ENCODE data around the gene EFTUD2. TPM values are rescaled to one million over a fixed set of nuclear protein-coding genes. Genes with fewer than 3 reads are reported as not detected.

EFTUD2 gene
- total and polyA plus RNA-seq, 9 of the 15 experiments (the other 6 are each of a cell fraction or from before 2014, with no cell fraction given), result 65.8 to 362 (median 218) TPM

DNA sequence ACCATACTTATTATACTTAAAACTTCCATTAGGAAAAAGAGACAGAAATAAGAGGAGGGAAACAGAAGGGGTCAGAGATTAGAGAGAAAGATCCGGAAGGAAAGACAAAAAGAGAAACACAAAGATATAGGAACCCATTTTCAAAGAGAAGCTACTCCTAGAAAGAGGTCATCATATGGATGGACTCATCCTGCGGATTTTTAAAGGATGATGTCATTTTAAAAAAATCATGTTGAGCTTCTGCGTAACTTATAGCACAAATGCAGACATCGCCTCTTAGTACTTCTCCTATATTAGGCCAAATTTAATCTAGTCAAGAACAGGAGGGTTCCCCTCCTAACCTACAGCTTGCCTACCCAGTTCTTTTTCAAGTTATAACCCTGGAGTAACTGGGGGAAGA lies 18.1 kb downstream of the EFTUD2 start:
- no TSS peak for BruUV-seq (replicated peaks)
- TF ChIP-seq, protein P1, sequence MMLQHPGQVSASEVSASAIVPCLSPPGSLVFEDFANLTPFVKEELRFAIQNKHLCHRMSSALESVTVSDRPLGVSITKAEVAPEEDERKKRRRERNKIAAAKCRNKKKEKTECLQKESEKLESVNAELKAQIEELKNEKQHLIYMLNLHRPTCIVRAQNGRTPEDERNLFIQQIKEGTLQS (IDR thresholded peaks at IDR 0.05), result peak; percentile 58
- TF ChIP-seq, protein P1 (CRISPR knock-in tag; conservative IDR thresholded peaks at IDR 0.05), result no peak
- TF ChIP-seq MIER1 (IDR thresholded peaks at IDR 0.05; ENCODE audit: low read depth) (no peak), TAF7 (tag; IDR thresholded peaks at IDR 0.05) (no peak), ZNF507 (tag; conservative IDR thresholded peaks at IDR 0.05) (no peak)
- in situ Hi-C loops (cut with MboI), result no loop called here
- H4K20me1 ChIP-seq (replicated peaks; ENCODE audit: control insufficient read depth, insufficient read depth, low read length), result no peaks in the 10 kb centered on the region
- ChIA-PET POLR2A (interaction anchor here (0.6 to 1.2 kb wide), 6 partner anchors 8 to 341 kb away, joined by 3 to 7 read pairs (median 3); partner anchors contain the start of genes EFTUD2 and FMNL1), CTCF (ENCODE audit: low intra/inter-chr PET ratio) (no interaction called here)
- no peak for FAIRE-seq
- peaks cover 97% of the 10 kb centered on the region for H3K36me3 ChIP-seq (ENCODE audit: control insufficient read depth, insufficient read depth, low read length)
- no peak overlapping the region for H2AFZ ChIP-seq (ENCODE audit: low read depth, low read length)
- no peak for ATAC-seq
- H3K9ac ChIP-seq (ENCODE audit: insufficient read depth in 1 of 2, low read depth in 2 of 2, low read length in 2 of 2), result no peak overlapping the region
- no peak overlapping the region for H3K4me2 ChIP-seq (ENCODE audit: insufficient read depth, low read length)
- H3K4me1 ChIP-seq (replicated peaks in 1 of 2; ENCODE audit: control insufficient read depth in 2 of 2, insufficient read depth in 2 of 2, low read length in 2 of 2), result no peaks in the 10 kb centered on the region
- H3K27me3 ChIP-seq (ENCODE audit: control insufficient read depth in 2 of 2, insufficient read depth in 2 of 2, low read length in 2 of 2), result no peaks in the 10 kb centered on the region
- H3K9me1 ChIP-seq (ENCODE audit: control insufficient read depth, insufficient read depth, low read length), result no peaks in the 10 kb centered on the region
- H3K9me3 ChIP-seq (replicated peaks; ENCODE audit: control insufficient read depth, insufficient read depth, low read depth, low read length), result no peaks in the 10 kb centered on the region
- no peak overlapping the region for H3K27ac ChIP-seq (ENCODE audit: extremely low read depth, low read depth, low read length)
- intact Hi-C loops (cut with micrococcal nuclease), result no loop called here
- no peaks in the 10 kb centered on the region for H3K79me2 ChIP-seq (ENCODE audit: control insufficient read depth, insufficient read depth, low read length)
- WGBS (ENCODE audit: insufficient coverage, low coverage, missing lambda C conversion rate), result 88% methylated on average over 4 of the region's 4 CpGs
- no peak overlapping the region for H3K4me3 ChIP-seq
- no peak for DNase-seq (ENCODE audit: extremely low read depth in 1 of 4, low spot score in 3 of 4)

DNA sequence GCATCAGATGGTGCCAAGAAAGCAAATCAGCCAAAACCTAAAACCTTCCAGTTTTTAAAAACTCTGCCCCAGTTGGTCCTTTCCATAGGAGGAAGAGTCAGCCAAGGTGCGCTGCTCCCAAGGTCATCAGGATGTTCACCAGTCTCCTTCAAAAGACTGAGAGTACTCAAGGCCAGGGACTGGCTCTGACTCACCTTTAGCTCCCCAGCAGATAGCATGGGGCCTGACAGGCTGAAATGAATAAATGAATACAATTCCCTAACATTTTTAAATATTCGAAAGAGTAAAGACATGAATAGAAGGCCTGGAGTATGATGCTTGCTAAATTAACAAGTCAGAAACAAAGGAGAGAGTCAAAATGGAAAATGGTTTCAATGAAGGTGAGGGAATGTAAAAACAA lies 19.2 kb downstream of the EFTUD2 start:
- H4K20me1 ChIP-seq (replicated peaks; ENCODE audit: control insufficient read depth, insufficient read depth, low read length), result no peaks in the 10 kb centered on the region
- H3K4me1 ChIP-seq (replicated peaks in 1 of 2; ENCODE audit: control insufficient read depth in 2 of 2, insufficient read depth in 2 of 2, low read length in 2 of 2), result no peaks in the 10 kb centered on the region
- 93% methylated on average over 2 of the region's 2 CpGs for WGBS (ENCODE audit: insufficient coverage, low coverage, missing lambda C conversion rate)
- no peak overlapping the region for H3K4me3 ChIP-seq
- no peak for FAIRE-seq
- no peaks in the 10 kb centered on the region for H3K79me2 ChIP-seq (ENCODE audit: control insufficient read depth, insufficient read depth, low read length)
- ChIA-PET POLR2A (no interaction called here), CTCF (ENCODE audit: low intra/inter-chr PET ratio) (no interaction called here)
- no peak overlapping the region for H2AFZ ChIP-seq (ENCODE audit: low read depth, low read length)
- intact Hi-C loops (cut with micrococcal nuclease) (no loop called here), in situ Hi-C loops (cut with MboI) (no loop called here)
- no TSS peak for BruUV-seq (replicated peaks)
- ATAC-seq, result no peak
- no peaks in the 10 kb centered on the region for H3K9me1 ChIP-seq (ENCODE audit: control insufficient read depth, insufficient read depth, low read length)
- no peak overlapping the region for H3K9ac ChIP-seq (ENCODE audit: insufficient read depth in 1 of 2, low read depth in 2 of 2, low read length in 2 of 2)
- DNase-seq (ENCODE audit: extremely low read depth in 1 of 4, low spot score in 3 of 4), result no peak
- no peaks in the 10 kb centered on the region for H3K27me3 ChIP-seq (ENCODE audit: control insufficient read depth in 2 of 2, insufficient read depth in 2 of 2, low read length in 2 of 2)
- H3K36me3 ChIP-seq (ENCODE audit: control insufficient read depth, insufficient read depth, low read length), result peaks cover 94% of the 10 kb centered on the region
- no peak overlapping the region for H3K4me2 ChIP-seq (ENCODE audit: insufficient read depth, low read length)
- H3K27ac ChIP-seq (ENCODE audit: extremely low read depth, low read depth, low read length), result no peak overlapping the region
- H3K9me3 ChIP-seq (replicated peaks; ENCODE audit: control insufficient read depth, insufficient read depth, low read depth, low read length), result no peaks in the 10 kb centered on the region
- TF ChIP-seq ZNF232 (CRISPR knock-in tag; IDR thresholded peaks at IDR 0.05) (no peak), NFE2L1 (tag; IDR thresholded peaks at IDR 0.05; ENCODE audit: borderline replicate concordance, low read depth) (no peak), KDM4B (IDR thresholded peaks at IDR 0.05; ENCODE audit: borderline replicate concordance in 2 of 2, low read depth in 1 of 2) (no peak), XRCC3 (IDR thresholded peaks at IDR 0.05) (no peak), PTRF (tag; IDR thresholded peaks at IDR 0.05) (no peak), PHB2 (IDR thresholded peaks at IDR 0.05; ENCODE audit: low read depth) (no peak)
- TF ChIP-seq, protein P2, sequence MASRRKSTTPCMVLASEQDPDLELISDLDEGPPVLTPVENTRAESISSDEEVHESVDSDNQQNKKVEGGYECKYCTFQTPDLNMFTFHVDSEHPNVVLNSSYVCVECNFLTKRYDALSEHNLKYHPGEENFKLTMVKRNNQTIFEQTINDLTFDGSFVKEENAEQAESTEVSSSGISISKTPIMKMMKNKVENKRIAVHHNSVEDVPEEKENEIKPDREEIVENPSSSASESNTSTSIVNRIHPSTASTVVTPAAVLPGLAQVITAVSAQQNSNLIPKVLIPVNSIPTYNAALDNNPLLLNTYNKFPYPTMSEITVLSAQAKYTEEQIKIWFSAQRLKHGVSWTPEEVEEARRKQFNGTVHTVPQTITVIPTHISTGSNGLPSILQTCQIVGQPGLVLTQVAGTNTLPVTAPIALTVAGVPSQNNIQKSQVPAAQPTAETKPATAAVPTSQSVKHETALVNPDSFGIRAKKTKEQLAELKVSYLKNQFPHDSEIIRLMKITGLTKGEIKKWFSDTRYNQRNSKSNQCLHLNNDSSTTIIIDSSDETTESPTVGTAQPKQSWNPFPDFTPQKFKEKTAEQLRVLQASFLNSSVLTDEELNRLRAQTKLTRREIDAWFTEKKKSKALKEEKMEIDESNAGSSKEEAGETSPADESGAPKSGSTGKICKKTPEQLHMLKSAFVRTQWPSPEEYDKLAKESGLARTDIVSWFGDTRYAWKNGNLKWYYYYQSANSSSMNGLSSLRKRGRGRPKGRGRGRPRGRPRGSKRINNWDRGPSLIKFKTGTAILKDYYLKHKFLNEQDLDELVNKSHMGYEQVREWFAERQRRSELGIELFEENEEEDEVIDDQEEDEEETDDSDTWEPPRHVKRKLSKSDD (conservative IDR thresholded peaks at IDR 0.05; ENCODE audit: low read length), result no peak
- TF ChIP-seq, protein P3, sequence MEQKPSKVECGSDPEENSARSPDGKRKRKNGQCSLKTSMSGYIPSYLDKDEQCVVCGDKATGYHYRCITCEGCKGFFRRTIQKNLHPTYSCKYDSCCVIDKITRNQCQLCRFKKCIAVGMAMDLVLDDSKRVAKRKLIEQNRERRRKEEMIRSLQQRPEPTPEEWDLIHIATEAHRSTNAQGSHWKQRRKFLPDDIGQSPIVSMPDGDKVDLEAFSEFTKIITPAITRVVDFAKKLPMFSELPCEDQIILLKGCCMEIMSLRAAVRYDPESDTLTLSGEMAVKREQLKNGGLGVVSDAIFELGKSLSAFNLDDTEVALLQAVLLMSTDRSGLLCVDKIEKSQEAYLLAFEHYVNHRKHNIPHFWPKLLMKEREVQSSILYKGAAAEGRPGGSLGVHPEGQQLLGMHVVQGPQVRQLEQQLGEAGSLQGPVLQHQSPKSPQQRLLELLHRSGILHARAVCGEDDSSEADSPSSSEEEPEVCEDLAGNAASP (IDR thresholded peaks at IDR 0.05), result no peak

All from K562 (cell line).